DMS114 treated with DMSO at 0.1 percent for 48 hours (cell line): ENCODE measurements around the gene KERA.
A peak's percentile ranks its signal among the peaks of the same experiment; 100 is the strongest.
"Not testable (repeated sequence)": the region's sequence is repeated elsewhere in the genome, so short reads cannot be mapped to it uniquely, and the experiment has no call there.

Experiments used
- DNase-seq: peaks from one replicate; lab custom pipeline; 2025; ENCODE audit not compliant: unreplicated experiment; lab: John Stamatoyannopoulos, UW

Gene KERA

GRCh38 chr12:91057368-91058165, at the start of gene KERA:
KERA (minus strand) TSS chr12:91058024; CDS start chr12:91056281, 1,743 bp downstream.
- DNase-seq: peak; percentile 11

- no peak for DNase-seq
These were observed 48.5 kb upstream of the KERA start for GRCh38 chr12:91106283-91106682.

GRCh38 chr12:91105807-91106206, 48.0 kb upstream of the KERA start:
- DNase-seq: no peak

- peak; percentile 55 for DNase-seq
These were observed 47.1 kb upstream of the KERA start for GRCh38 chr12:91104812-91105466.

- no peak for DNase-seq
These were observed 45.8 kb upstream of the KERA start for GRCh38 chr12:91103624-91104023.

- no peak for DNase-seq
These were observed 45.3 kb upstream of the KERA start for GRCh38 chr12:91103101-91103500.

- DNase-seq: peak; percentile 18
These were observed 43.1 kb upstream of the KERA start for GRCh38 chr12:91100906-91101305.

GRCh38 chr12:91099836-91100235, 42.0 kb upstream of the KERA start:
- peak; percentile 61 for DNase-seq

- DNase-seq: peak; percentile 44
These were observed 41.5 kb upstream of the KERA start for GRCh38 chr12:91099341-91099740.

- no peak for DNase-seq
These were observed 41.1 kb upstream of the KERA start for GRCh38 chr12:91098941-91099340.

GRCh38 chr12:91098461-91098860, 40.6 kb upstream of the KERA start:
- DNase-seq: peak; percentile 41

GRCh38 chr12:91094957-91095356, 37.1 kb upstream of the KERA start:
- no peak for DNase-seq

- no peak for DNase-seq
These were observed 36.3 kb upstream of the KERA start for GRCh38 chr12:91094032-91094662.

GRCh38 chr12:91093341-91093740, 35.5 kb upstream of the KERA start:
- DNase-seq: no peak

GRCh38 chr12:91091916-91092715, 34.3 kb upstream of the KERA start:
- no peak for DNase-seq

GRCh38 chr12:91089953-91090352, 32.1 kb upstream of the KERA start:
- not testable (repeated sequence) for DNase-seq

- DNase-seq: no peak
These were observed 22.2 kb upstream of the KERA start for GRCh38 chr12:91080041-91080440.

- DNase-seq: no peak
These were observed 20.7 kb upstream of the KERA start for GRCh38 chr12:91078501-91078900.

- DNase-seq: no peak
These were observed 19.6 kb upstream of the KERA start for GRCh38 chr12:91077228-91077954.

GRCh38 chr12:91074851-91075250, 17.0 kb upstream of the KERA start:
- DNase-seq: no peak
